ENCODE data around the gene GFER. TPM values are rescaled to one million over a fixed set of nuclear protein-coding genes. Genes with fewer than 3 reads are reported as not detected.

Gene GFER
- total and polyA plus RNA-seq, 5 donors, result 19.6 to 31.7 (median 22.4) TPM

DNA sequence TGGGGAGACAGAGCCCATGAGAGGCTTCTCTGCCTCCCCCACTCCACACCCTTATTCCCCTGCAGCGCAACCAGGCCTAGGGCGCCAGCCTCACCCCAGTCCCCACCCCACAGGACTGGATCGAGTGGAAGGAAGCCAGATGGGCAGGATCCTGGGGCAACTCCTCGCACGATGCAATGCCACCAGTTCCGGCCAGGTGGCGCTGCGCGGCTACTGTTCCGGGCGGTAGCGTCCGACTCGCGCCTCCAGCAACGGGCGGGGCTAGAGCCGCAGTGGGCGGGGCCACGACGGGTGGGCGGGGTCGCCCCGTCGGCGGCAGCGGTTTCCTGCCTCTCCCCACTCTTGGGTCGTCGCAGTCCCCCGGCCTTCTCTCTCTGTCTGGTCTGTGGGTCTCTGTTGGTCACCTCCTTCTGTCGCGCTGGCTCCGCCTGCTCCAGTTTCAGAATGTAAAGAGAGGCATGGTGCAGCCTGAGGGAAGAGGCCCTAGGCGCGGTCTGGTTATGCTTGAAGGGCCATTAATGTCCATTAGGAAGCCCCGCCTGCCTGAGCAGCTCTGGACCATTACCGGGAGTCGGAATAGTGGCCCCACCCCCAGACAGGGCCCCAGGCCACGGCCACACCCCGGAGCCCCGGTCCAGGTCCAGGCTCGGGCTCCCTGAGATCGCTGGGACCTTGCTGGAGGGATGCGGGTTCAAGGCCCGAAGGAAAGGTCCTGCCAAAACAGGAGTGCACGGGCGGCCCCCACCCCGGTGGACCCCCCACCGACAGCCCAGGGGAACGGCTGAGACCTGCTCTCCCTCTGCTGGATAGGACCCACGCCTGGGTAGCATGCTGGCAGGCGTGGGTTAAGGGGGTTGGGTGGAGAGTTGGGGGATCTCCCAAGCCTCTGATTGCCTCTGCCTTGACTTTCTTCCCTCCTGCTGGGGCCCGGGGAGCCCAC is 39.4 kb downstream of the GFER start:
- intact Hi-C loops (cut with DNase I), result loop anchor here (2.0 to 10.0 kb wide), 3 partner anchors 117 to 121 kb away; partner anchors contain the start of gene RAB26 (in 1 of the 4)
- H3K4me3 ChIP-seq (ENCODE audit: low read length), result peak overlapping the region; percentile 8
- no peaks in the 10 kb centered on the region for H3K27me3 ChIP-seq (ENCODE audit: control insufficient read depth, insufficient read depth)
- DNase-seq (peak; percentile 91 to 98 (median 97)), ATAC-seq (peak; percentile 90)
- WGBS, result 12% methylated on average over 53 of the region's 53 CpGs
- H3K27ac ChIP-seq (ENCODE audit: low read length), result peak overlapping the region; percentile 71
- peaks cover 5% of the 10 kb centered on the region for H3K4me1 ChIP-seq (ENCODE audit: control insufficient read depth, insufficient read depth, low read length)
- no peaks in the 10 kb centered on the region for H3K9me3 ChIP-seq (ENCODE audit: control insufficient read depth, low read length)

DNA sequence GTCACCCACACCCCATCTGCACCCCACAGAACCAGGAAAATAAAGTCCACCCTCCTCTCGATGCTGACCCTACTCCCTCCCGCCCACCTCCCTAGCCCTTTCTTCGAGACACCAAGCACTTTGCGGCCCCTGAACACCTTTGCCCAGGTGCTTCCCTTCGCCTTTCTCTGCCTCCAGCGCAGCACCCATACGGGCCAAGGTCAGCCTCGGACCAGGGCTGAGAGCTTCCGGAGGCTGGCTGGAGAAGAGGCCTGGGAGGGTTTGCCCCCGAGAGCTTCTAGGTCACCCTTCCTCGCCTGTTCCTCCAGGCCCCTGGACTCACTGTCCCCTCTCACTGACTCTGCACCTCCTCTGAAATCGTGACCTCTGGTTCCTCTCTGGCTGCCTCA is 40.0 kb downstream of the GFER start:
- peak overlapping the region; percentile 71 for H3K27ac ChIP-seq (ENCODE audit: low read length)
- H3K4me1 ChIP-seq (ENCODE audit: control insufficient read depth, insufficient read depth, low read length), result peaks cover 5% of the 10 kb centered on the region
- DNase-seq, result peak in 1 of 3 donors; percentile 45

DNA sequence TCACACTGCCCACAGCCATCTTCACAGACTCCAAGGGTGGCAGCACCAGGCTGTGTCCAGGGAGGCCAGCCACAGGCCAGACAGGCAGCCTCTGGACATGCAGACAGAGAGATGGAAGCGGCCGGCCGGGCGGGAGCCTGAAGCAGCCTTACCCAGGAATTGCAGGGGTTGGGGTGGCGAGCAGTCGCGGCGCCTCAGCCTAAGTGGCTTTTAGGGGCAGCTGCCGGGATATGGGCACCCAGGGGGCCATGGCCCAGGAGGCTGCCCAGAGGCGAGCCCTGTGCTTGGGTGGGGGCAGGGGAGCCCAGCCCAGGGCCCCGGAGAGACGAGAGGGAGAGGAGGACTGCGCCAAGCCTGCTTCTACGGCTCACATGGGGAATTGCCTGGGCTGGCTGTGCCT is 41.3 kb downstream of the GFER start:
- intact Hi-C loops (cut with DNase I), result loop anchor here in 1 of 4 donors (10.0 kb wide), 1 partner anchor 120 kb away; the partner anchor contains the start of gene RAB26

More for the DNA sequence above, 40.0 kb downstream of the GFER start:
- ATAC-seq, result no peak
- WGBS, result 74% methylated on average over 12 of the region's 12 CpGs
- intact Hi-C loops (cut with DNase I), result loop anchor here in 3 of 4 donors (5.0 to 10.0 kb wide), 2 partner anchors 118 to 121 kb away; partner anchors contain the start of gene RAB26 (in 1 of the 3)
- H3K27me3 ChIP-seq (ENCODE audit: control insufficient read depth, insufficient read depth), result no peaks in the 10 kb centered on the region
- no peak overlapping the region for H3K4me3 ChIP-seq (ENCODE audit: low read length)
- no peaks in the 10 kb centered on the region for H3K9me3 ChIP-seq (ENCODE audit: control insufficient read depth, low read length)

DNA sequence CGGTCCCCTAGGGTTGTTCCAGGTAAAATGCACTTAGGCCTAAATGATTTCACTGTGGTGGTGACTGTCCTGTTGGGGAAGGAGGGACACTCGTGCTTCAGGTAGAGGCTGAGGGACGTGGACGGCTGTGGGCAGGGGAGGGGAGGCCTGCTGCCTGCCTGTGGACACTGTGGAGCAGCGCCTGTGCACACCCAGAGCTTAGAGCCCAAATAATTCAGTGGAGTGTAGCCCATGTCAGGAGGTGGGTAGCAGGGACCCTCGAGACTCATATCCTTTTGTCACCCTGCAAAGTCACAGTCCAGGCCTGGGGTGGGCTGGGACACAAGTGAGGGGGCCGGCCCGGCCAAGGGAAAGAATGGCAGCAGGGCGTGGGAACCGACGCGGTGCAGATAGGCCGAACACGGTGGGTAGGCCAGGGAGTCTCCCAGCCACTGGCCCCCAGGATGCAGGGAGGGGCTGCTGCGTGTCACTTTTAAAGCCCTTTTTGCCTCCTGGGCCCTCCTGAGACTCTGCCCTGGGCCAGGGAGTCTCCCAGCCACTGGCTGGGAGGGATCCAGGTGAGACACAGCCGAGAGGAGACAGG is 42.0 kb downstream of the GFER start:
- H3K27me3 ChIP-seq (ENCODE audit: control insufficient read depth, insufficient read depth), result no peaks in the 10 kb centered on the region
- no peaks in the 10 kb centered on the region for H3K9me3 ChIP-seq (ENCODE audit: control insufficient read depth, low read length)
- peak overlapping the region; percentile 94 for H3K4me3 ChIP-seq (ENCODE audit: low read length)
- peaks cover 5% of the 10 kb centered on the region for H3K4me1 ChIP-seq (ENCODE audit: control insufficient read depth, insufficient read depth, low read length)
- H3K27ac ChIP-seq (ENCODE audit: low read length), result peak overlapping the region; percentile 13
- DNase-seq (peak in 2 of 3 donors; percentile 62 to 64), ATAC-seq (no peak)
- WGBS, result 70% methylated on average over 16 of the region's 16 CpGs
- intact Hi-C loops (cut with DNase I), result loop anchor here in 1 of 4 donors (10.0 kb wide), 1 partner anchor 119 kb away; the partner anchor contains the start of gene RAB26

More for the DNA sequence above, 41.3 kb downstream of the GFER start:
- DNase-seq (peak in 1 of 3 donors; percentile 61), ATAC-seq (no peak)
- H3K27me3 ChIP-seq (ENCODE audit: control insufficient read depth, insufficient read depth), result no peaks in the 10 kb centered on the region
- H3K27ac ChIP-seq (ENCODE audit: low read length), result no peak overlapping the region
- no peak overlapping the region for H3K4me3 ChIP-seq (ENCODE audit: low read length)
- H3K4me1 ChIP-seq (ENCODE audit: control insufficient read depth, insufficient read depth, low read length), result peaks cover 5% of the 10 kb centered on the region
- H3K9me3 ChIP-seq (ENCODE audit: control insufficient read depth, low read length), result no peaks in the 10 kb centered on the region
- 90% methylated on average over 14 of the region's 14 CpGs for WGBS

DNA sequence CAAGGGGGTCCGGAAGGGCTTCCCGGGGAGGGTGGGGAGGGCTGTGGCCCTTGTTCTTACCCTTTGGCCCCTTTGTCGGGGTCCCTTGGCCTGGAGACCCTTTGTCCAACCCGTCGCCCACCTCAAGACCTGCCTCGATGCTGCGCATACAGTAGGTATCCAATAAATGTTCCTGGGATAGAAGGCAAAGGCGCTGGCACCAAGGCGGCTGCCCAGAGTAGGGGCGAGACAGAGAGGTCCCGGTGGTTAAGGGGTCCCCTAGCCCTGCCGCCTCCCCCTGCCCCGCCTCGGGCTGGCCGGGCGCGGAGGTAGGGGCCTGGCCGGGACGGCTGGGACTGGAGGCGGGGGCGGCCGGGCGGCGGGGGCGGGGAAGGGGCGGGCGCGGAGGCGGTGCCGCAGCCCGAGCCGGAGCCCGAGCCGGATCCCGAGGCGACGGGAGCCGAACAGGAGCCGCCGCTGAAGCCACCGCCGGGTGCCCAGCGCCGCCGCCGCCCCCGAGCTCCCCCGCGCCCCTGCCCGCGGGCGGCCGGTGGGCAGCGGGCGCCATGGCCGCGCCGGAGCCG is 42.5 kb downstream of the GFER start, which contains the start of gene NHERF2:
Gene NHERF2 (plus strand): TSS at position 442 of the 563 bp plus-strand sequence. CDS start 104 bp downstream, at position 546.
- H3K27ac ChIP-seq (ENCODE audit: low read length), result peak within 1 kb of the TSS; percentile 64
- DNase-seq (peak in 2 of 3 donors; percentile 80 to 83), ATAC-seq (peak; percentile 2 to 10)
- H3K4me3 ChIP-seq (ENCODE audit: low read length), result peak within 1 kb of the TSS; percentile 94
- H3K27me3 ChIP-seq (ENCODE audit: control insufficient read depth, insufficient read depth), result no peaks in the 10 kb centered on the region
- H3K4me1 ChIP-seq (ENCODE audit: control insufficient read depth, insufficient read depth, low read length), result peaks cover 5% of the 10 kb centered on the region
- intact Hi-C loops (cut with DNase I), result loop anchor here in 1 of 4 donors (10.0 kb wide), 1 partner anchor 118 kb away; the partner anchor contains the start of gene RAB26
- 8% methylated on average over 59 of the region's 59 CpGs for WGBS
- no peaks in the 10 kb centered on the region for H3K9me3 ChIP-seq (ENCODE audit: control insufficient read depth, low read length)

DNA sequence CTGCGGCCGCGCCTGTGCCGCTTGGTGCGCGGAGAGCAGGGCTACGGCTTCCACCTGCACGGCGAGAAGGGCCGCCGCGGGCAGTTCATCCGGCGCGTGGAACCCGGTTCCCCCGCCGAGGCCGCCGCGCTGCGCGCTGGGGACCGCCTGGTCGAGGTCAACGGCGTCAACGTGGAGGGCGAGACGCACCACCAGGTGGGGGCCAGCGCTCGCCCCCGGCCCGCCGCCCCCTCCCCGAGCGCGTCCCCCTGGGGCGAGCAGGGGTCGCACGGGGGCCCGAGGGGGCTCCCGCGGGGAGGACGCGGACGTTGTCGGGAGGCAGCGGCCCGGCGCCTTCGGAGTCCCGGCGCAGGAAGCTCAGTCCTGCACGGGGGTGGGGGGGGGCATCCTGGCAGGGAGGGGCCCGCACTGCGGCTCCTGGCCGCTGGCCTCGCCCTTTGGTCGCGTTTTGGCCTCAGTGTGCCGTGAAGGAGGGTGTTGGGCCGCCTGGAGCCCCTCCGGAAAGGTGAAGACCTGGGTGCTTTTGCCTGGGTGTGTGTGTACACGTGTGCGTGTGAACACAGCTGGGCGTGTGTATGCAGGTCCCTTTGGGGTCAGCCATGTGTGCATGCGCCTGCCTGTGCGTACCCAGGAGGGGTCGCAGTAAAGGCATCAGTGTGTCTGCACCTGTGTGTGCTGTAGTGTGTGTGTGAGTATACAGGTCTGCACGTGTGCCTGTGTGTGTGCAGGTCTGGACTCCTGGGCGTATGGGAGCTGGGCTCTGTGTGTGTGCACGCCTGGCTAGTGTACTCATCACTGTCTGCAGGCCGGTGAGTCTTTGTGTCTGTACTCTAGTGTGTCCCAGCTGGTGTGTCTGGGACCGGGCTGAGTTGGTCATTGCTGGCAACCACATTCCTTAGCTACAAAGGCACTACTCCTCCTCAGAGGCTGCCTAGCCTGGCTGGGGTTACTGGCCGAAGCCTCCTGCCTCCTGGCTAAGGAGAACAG is 43.3 kb downstream of the GFER start:
- Histone ChIP-seq H3K4me1 (ENCODE audit: control insufficient read depth, insufficient read depth, low read length) (peaks cover 7% of the 10 kb centered on the region), H3K9me3 (ENCODE audit: control insufficient read depth, low read length) (no peaks in the 10 kb centered on the region), H3K27me3 (ENCODE audit: control insufficient read depth, insufficient read depth) (no peaks in the 10 kb centered on the region), H3K27ac (ENCODE audit: low read length) (peak overlapping the region; percentile 59), H3K4me3 (ENCODE audit: low read length) (peak overlapping the region; percentile 94)
- WGBS, result 6% methylated on average over 76 of the region's 76 CpGs
- ATAC-seq, result no peak
- peak in 2 of 3 donors; percentile 68 to 81 for DNase-seq
- intact Hi-C loops (cut with DNase I), result loop anchor here in 1 of 4 donors (10.0 kb wide), 1 partner anchor 117 kb away; the partner anchor contains the start of gene RAB26

DNA sequence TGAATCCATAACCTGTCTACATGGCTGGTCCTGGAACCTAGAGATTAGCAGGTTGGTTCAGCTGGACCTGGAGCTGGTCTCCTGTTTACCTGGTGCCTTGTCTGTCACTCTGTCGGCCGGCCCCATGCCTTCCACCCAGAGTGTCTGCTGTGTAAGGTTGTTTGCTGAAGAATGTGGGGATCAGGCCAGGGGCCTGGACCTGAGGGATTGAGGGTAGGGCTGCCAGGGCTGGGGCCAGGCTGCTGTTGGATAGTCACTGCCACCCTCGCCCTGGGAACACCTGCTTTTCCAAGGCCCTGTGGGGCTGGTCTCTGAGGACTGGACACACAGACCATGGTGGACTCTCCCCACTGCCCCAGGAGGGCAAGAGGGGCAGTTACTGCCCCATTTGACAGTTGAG is 44.2 kb downstream of the GFER start:
- peak overlapping the region; percentile 94 for H3K4me3 ChIP-seq (ENCODE audit: low read length)
- 67% methylated on average over 3 of the region's 3 CpGs for WGBS
- no peak for DNase-seq
- peak overlapping the region; percentile 5 for H3K27ac ChIP-seq (ENCODE audit: low read length)
- peaks cover 2% of the 10 kb centered on the region for H3K4me1 ChIP-seq (ENCODE audit: control insufficient read depth, insufficient read depth, low read length)
- H3K9me3 ChIP-seq (ENCODE audit: control insufficient read depth, low read length), result no peaks in the 10 kb centered on the region
- ATAC-seq, result no peak
- intact Hi-C loops (cut with DNase I), result loop anchor here in 1 of 4 donors (10.0 kb wide), 1 partner anchor 117 kb away; the partner anchor contains the start of gene RAB26
- no peaks in the 10 kb centered on the region for H3K27me3 ChIP-seq (ENCODE audit: control insufficient read depth, insufficient read depth)

DNA sequence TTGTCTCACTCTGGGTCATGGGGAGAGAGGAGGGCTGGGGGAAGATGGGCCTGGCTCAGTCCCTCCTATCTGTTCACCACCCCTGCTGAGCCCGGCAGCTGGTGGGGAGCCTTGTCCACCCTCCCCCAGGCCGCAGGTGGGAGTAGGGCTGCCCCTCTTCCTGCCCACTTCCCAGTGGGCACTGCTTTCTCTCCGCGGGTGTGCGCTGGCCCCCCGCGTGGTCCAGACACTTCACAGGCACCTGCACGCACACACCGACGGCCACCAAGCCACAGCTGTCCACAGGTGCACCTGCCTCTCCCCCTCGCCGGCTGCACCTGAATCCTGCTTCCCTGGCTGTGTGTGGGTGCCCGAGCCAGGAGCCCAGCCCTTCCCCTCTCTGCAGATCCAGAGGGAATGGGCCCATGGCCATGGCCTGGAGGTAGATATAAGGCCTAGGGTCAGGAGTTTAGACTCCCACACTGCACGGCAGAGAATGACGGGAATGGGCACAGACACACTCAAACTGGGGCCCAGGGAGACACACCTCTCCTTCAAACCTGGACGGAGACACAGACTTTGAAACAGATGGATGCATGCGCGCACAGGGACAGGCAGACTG is 44.7 kb downstream of the GFER start:
- H3K4me3 ChIP-seq (ENCODE audit: low read length), result peak overlapping the region; percentile 94
- peaks cover 2% of the 10 kb centered on the region for H3K4me1 ChIP-seq (ENCODE audit: control insufficient read depth, insufficient read depth, low read length)
- no peak for ATAC-seq
- intact Hi-C loops (cut with DNase I), result loop anchor here in 1 of 4 donors (10.0 kb wide), 1 partner anchor 116 kb away; the partner anchor contains the start of gene RAB26
- 73% methylated on average over 18 of the region's 18 CpGs for WGBS
- H3K9me3 ChIP-seq (ENCODE audit: control insufficient read depth, low read length), result no peaks in the 10 kb centered on the region
- H3K27me3 ChIP-seq (ENCODE audit: control insufficient read depth, insufficient read depth), result no peaks in the 10 kb centered on the region
- no peak overlapping the region for H3K27ac ChIP-seq (ENCODE audit: low read length)
- peak in 1 of 3 donors; percentile 44 for DNase-seq

DNA sequence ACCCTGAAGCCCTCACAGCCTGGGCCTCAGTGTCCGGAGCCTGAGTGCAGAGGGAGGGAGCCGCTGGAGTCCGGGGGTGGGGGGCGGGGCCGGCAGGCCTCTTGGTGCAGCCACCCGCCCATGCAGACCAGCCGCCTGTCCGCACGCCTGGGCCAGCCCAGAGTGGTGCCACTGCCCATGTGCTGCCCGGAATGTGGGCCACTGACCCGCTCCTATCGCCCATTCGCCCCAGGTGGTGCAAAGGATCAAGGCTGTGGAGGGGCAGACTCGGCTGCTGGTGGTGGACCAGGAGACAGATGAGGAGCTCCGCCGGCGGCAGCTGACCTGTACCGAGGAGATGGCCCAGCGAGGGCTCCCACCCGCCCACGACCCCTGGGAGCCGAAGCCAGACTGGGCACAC is 45.4 kb downstream of the GFER start:
- ATAC-seq (no peak), DNase-seq (peak in 1 of 3 donors; percentile 74)
- H3K4me3 ChIP-seq (ENCODE audit: low read length), result peak overlapping the region; percentile 94
- no peak overlapping the region for H3K27ac ChIP-seq (ENCODE audit: low read length)
- peaks cover 2% of the 10 kb centered on the region for H3K4me1 ChIP-seq (ENCODE audit: control insufficient read depth, insufficient read depth, low read length)
- H3K9me3 ChIP-seq (ENCODE audit: control insufficient read depth, low read length), result no peaks in the 10 kb centered on the region
- WGBS, result 64% methylated on average over 22 of the region's 22 CpGs
- intact Hi-C loops (cut with DNase I), result loop anchor here in 1 of 4 donors (10.0 kb wide), 1 partner anchor 115 kb away; the partner anchor contains the start of gene RAB26
- H3K27me3 ChIP-seq (ENCODE audit: control insufficient read depth, insufficient read depth), result no peaks in the 10 kb centered on the region

Data from right cardiac atrium (tissue), 5 donors.